Neural cell (in vitro differentiated cells): ENCODE results near the gene PGP. TPM values are rescaled to one million over a fixed set of nuclear protein-coding genes. Genes with fewer than 3 reads are reported as not detected.

Source experiments
- H2AFZ ChIP-seq: fragments of 200-600, 300-800 bp; sonication (generic), shearing (Covaris generic); 2 replicates; pipeline ENCODE4 v1.6.0; 2014; ENCODE audit warnings: low read depth, mild to moderate bottlenecking, antibody characterized with exemption, low read length, moderate library complexity
- H3F3A ChIP-seq: fragments of 200-600 bp; shearing (Covaris generic); 2 replicates; pipeline ENCODE4 v1.6.1; 2016; ENCODE audit warnings: mild to moderate bottlenecking, moderate library complexity, mixed read lengths, antibody characterized with exemption, low read length; ENCODE audit not compliant: insufficient read depth, poor library complexity, severe bottlenecking
- H3K27ac ChIP-seq: fragments of 200-600, 300-800 bp; sonication (generic), shearing (Covaris generic); 2 replicates; pipeline ENCODE4 v1.5.1; 2014; ENCODE audit warnings: mild to moderate bottlenecking, low read length, moderate library complexity
- H3K27me3 ChIP-seq: fragments of 300-800, 200-600 bp; sonication (generic), shearing (Covaris generic); 2 replicates; pipeline ENCODE4 v1.6.0; 2014; ENCODE audit warnings: mild to moderate bottlenecking, low read depth, low read length, moderate library complexity; ENCODE audit not compliant: insufficient read depth
- H3K36me3 ChIP-seq: fragments of 300-800, 200-600 bp; sonication (generic), shearing (Covaris generic); 2 replicates; pipeline ENCODE4 v1.5.1; 2014; ENCODE audit warnings: mild to moderate bottlenecking, antibody characterized with exemption, low read length, moderate library complexity; ENCODE audit not compliant: insufficient read depth
- H3K4me2 ChIP-seq: fragments of 300-800, 200-600 bp; sonication (generic), shearing (Covaris generic); 2 replicates; pipeline ENCODE4 v1.6.0; 2014; ENCODE audit warnings: mild to moderate bottlenecking, low read length
- H3K4me3 ChIP-seq: fragments of 300-800, 200-600 bp; sonication (generic), shearing (Covaris generic); 2 replicates; pipeline ENCODE4 v1.5.1; 2014; ENCODE audit warnings: mild to moderate bottlenecking, low read length, moderate library complexity
- H3K79me2 ChIP-seq: fragments of 200-600 bp; shearing (Covaris generic); replicated peaks from 2 replicates; pipeline ENCODE4 v1.6.0; 2014; ENCODE audit warnings: mild to moderate bottlenecking, low read length, moderate library complexity; ENCODE audit not compliant: insufficient read depth
- H3K9ac ChIP-seq: fragments of 300-800, 200-600 bp; sonication (generic), shearing (Covaris generic); 2 replicates; pipeline ENCODE4 v1.6.1; 2016; ENCODE audit warnings: mild to moderate bottlenecking, low read length, mixed read lengths
- H3K9me2 ChIP-seq: fragments of 200-600 bp; shearing (Covaris generic); 2 replicates; pipeline ENCODE4 v1.6.1; 2016; ENCODE audit warnings: mild to moderate bottlenecking, low read length, mixed read lengths; ENCODE audit not compliant: insufficient read depth
- H3K9me3 ChIP-seq: fragments of 200-600, 300-800 bp; sonication (generic), shearing (Covaris generic); 2 replicates; pipeline ENCODE4 v1.6.1; 2016; ENCODE audit warnings: mild to moderate bottlenecking, mixed run types, low read length, moderate library complexity, mixed read lengths
- H4K20me1 ChIP-seq: fragments of 200-600 bp; shearing (Covaris generic); 2 replicates; pipeline ENCODE4 v1.6.1; 2016; ENCODE audit warnings: mild to moderate bottlenecking, mixed run types; ENCODE audit not compliant: insufficient read depth
- CTCF ChIP-seq: fragments of 450-650 bp; IDR thresholded peaks from 2 replicates; pipeline ENCODE4 v1.5.1; 2014; ENCODE audit warnings: antibody characterized with exemption, mild to moderate bottlenecking, moderate library complexity; ENCODE audit not compliant: poor library complexity, severe bottlenecking
- EP300 ChIP-seq: fragments of 450-650 bp; conservative IDR thresholded peaks from 2 replicates; pipeline ENCODE4 v1.6.1; 2014; ENCODE audit warnings: antibody characterized with exemption, mild to moderate bottlenecking, moderate library complexity; ENCODE audit not compliant: poor library complexity, severe bottlenecking
- EZH2 ChIP-seq: fragments of 200-600, 300-800 bp; shearing (Covaris generic), sonication (generic); IDR thresholded peaks from 2 replicates; pipeline ENCODE4 v1.6.1; 2014; ENCODE audit warnings: antibody characterized with exemption, low read length, borderline replicate concordance, mild to moderate bottlenecking; ENCODE audit not compliant: insufficient read depth, poor library complexity, severe bottlenecking
- MXI1 ChIP-seq: fragments of 450-650 bp; conservative IDR thresholded peaks from 2 replicates; pipeline ENCODE4 v1.6.1; 2014; ENCODE audit warnings: antibody characterized with exemption, mild to moderate bottlenecking; ENCODE audit not compliant: poor library complexity, severe bottlenecking
- POLR2AphosphoS5 ChIP-seq: IDR thresholded peaks from 2 replicates; pipeline ENCODE4 v1.6.1; 2012
- RAD21 ChIP-seq: fragments of 450-650 bp; conservative IDR thresholded peaks from 2 replicates; pipeline ENCODE4 v1.6.1; 2014; ENCODE audit warnings: antibody characterized with exemption, mild to moderate bottlenecking, moderate library complexity
- REST ChIP-seq: IDR thresholded peaks from 2 replicates; pipeline ENCODE4 v1.6.1; 2012; ENCODE audit warnings: borderline replicate concordance
- SMC3 ChIP-seq: fragments of 450-650 bp; conservative IDR thresholded peaks from 2 replicates; pipeline ENCODE4 v1.6.1; 2014; ENCODE audit warnings: antibody characterized with exemption, mild to moderate bottlenecking, moderate library complexity; ENCODE audit not compliant: poor library complexity
- TAF1 ChIP-seq: IDR thresholded peaks from 2 replicates; pipeline ENCODE4 v1.6.1; 2012; ENCODE audit warnings: low read depth
- polyA plus RNA-seq: library from polyadenylated mRNA; depleted of rRNA; stranded (reverse); fragments of >200 nt; gene quantifications from 2 replicates; pipeline ENCODE4 v1.2.3, GENCODE V29; 2014

The PGP gene
- polyA plus RNA-seq, 1 donor from 2014 or later: 44.1 TPM

DNA sequence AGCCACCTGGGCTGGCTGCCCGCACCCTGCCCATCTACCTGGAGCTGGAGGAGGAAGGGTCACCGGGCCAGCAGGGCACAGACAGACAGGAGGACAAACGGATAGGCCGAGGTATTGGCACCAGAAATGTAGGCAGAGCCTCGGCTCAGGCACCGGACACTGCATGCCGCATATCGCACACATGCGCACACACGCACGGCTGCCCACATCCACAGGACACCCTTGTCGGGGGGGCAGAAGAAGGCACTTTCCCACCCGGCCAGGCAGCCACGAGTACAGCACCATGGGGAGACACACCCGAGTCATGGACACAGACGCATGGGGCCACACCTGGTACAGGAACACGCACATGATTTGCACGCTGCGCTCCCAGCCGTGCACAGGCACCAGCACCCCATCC is 32.7 kb downstream of the PGP start:
- Histone ChIP-seq H3K9me3 (no peaks in the 10 kb centered on the region), H4K20me1 (no peaks in the 10 kb centered on the region), H3K4me3 (no peak overlapping the region), H3F3A (no peaks in the 10 kb centered on the region), H3K9me2 (no peaks in the 10 kb centered on the region), H3K79me2 (no peaks in the 10 kb centered on the region), H3K27me3 (no peaks in the 10 kb centered on the region), H3K36me3 (no peaks in the 10 kb centered on the region), H3K27ac (no peak overlapping the region), H2AFZ (no peak overlapping the region), H3K4me2 (no peak overlapping the region), H3K9ac (no peak overlapping the region)
- TF ChIP-seq SMC3: no peak
- no peak for TF ChIP-seq EZH2
- no peak for TF ChIP-seq POLR2AphosphoS5

DNA sequence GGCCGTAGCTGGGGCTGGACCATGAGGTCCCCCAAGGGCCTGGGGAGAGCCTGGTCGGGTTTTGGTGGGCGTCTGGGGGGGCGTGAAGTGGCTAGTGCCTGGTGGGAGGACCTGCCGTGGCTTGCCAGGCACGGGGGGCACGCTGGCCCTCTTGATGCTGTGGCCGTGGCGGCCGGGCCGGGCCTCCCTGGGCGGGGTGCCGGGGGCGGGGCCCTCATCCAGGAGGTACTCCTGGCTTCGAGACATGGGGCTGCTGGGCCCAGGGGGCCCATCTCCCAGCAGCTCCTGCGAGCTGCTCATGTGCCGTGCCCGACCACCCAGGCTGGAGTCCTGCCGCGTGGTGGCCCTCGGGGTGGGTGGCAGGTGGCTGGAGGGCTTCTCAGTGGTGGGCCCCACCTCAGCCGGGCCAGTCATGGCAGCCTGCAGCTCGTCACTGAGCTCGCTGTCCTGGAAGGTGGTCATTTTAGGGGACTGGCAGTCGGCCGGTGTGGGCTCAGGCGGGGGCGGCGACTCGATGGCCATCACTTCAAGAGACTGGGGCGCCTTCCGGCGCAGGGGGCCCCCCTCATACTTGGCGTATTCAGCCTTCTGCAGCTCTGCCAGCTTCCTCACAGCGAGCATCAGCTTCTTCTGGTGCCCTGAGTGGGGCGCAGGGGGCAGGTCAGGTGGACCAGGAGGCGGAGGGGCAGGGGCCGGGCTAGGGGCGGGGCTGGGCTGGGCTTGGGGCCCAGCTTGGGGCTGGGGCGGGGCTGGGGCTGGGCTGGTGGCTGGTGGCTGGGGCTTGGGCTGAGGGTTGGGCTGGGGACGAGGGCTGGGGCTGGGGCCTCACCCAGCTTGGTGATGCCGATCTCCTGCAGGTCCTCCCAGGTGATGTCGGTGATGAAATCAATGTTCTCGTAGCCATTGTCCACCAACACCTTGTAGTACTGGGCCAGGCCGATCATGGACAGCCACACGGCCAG is 33.4 kb downstream of the PGP start:
- Histone ChIP-seq H3K9ac (no peak overlapping the region), H3K4me2 (no peak overlapping the region), H3K79me2 (no peaks in the 10 kb centered on the region), H2AFZ (no peak overlapping the region), H3K9me2 (no peaks in the 10 kb centered on the region), H3F3A (no peaks in the 10 kb centered on the region), H3K4me3 (no peak overlapping the region), H4K20me1 (no peaks in the 10 kb centered on the region), H3K9me3 (no peaks in the 10 kb centered on the region), H3K27ac (no peak overlapping the region), H3K36me3 (no peaks in the 10 kb centered on the region), H3K27me3 (no peaks in the 10 kb centered on the region)
- TF ChIP-seq RAD21: no peak
- TF ChIP-seq TAF1: no peak
- TF ChIP-seq CTCF: no peak
- TF ChIP-seq POLR2AphosphoS5: no peak
- no peak for TF ChIP-seq SMC3
- no peak for TF ChIP-seq EP300
- no peak for TF ChIP-seq MXI1
- no peak for TF ChIP-seq EZH2

- Histone ChIP-seq H3K27ac (no peak overlapping the region), H3K9ac (no peak overlapping the region), H3K4me3 (no peak overlapping the region), H3K36me3 (no peaks in the 10 kb centered on the region), H3K27me3 (no peaks in the 10 kb centered on the region), H3K9me2 (no peaks in the 10 kb centered on the region), H2AFZ (no peak overlapping the region), H3K4me2 (no peak overlapping the region), H3F3A (no peaks in the 10 kb centered on the region), H4K20me1 (no peaks in the 10 kb centered on the region), H3K9me3 (no peaks in the 10 kb centered on the region), H3K79me2 (no peaks in the 10 kb centered on the region)
- TF ChIP-seq MXI1 (no peak), CTCF (no peak), TAF1 (no peak), REST (no peak), RAD21 (no peak)
Observed at GRCh38 chr16:2180461-2180860, 34.2 kb downstream of the PGP start.
